Activated T-cell treated with anti-CD3 and anti-CD28 coated beads, Interleukin-2, amount 50 U/mL, for 72 hours (primary cell): Measurements from ENCODE around the gene C9orf50. TPM values are rescaled to one million over a fixed set of nuclear protein-coding genes. Genes with fewer than 3 reads are reported as not detected.

Experiments used
- ATAC-seq, 2 donors: fragments of 150-1000 bp; cut with Tn5 transposase; replicated peaks in 1 of 2; 2 replicates each; pipeline ENCODE4 v1.10.0; 2021; ENCODE audit warnings: moderate library complexity in 2 of 2, mild to moderate bottlenecking in 1 of 2
- DNase-seq, 2 donors: peaks; one replicate each; pipeline ENCODE4 v3.0.0; 2021 to 2022; ENCODE audit warnings: mixed read lengths in 1 of 2
- H3K27ac Mint-ChIP-seq: one replicate; pipeline ENCODE4 v1.8.0; 2022; ENCODE audit warnings: mild to moderate bottlenecking, moderate library complexity, mixed read lengths
- H3K27me3 Mint-ChIP-seq: one replicate; pipeline ENCODE4 v1.8.0; 2022; ENCODE audit warnings: low read depth, mixed read lengths
- H3K36me3 Mint-ChIP-seq, 2 donors: one replicate each; pipeline ENCODE4 v1.8.0; 2022; ENCODE audit warnings: mixed read lengths in 2 of 2, mild to moderate bottlenecking in 1 of 2; ENCODE audit not compliant: insufficient read depth in 2 of 2
- H3K4me1 Mint-ChIP-seq: one replicate; pipeline ENCODE4 v1.8.0; 2022; ENCODE audit warnings: low read depth, mixed read lengths
- H3K4me3 Mint-ChIP-seq, 2 donors: one replicate each; pipeline ENCODE4 v1.8.0; 2022; ENCODE audit warnings: mild to moderate bottlenecking in 2 of 2, mixed read lengths in 2 of 2, moderate library complexity in 2 of 2
- H3K9me3 Mint-ChIP-seq, 2 donors: one replicate each; pipeline ENCODE4 v1.8.0; 2022; ENCODE audit warnings: mixed read lengths in 2 of 2
- total RNA-seq, 2 donors: library from RNA; stranded (reverse); gene quantifications; one replicate each; pipeline ENCODE4 v1.2.3, GENCODE V29; 2022

Gene C9orf50
- total RNA-seq, 2 donors from 2014 or later: 0.31 TPM; not detected in 1

DNA sequence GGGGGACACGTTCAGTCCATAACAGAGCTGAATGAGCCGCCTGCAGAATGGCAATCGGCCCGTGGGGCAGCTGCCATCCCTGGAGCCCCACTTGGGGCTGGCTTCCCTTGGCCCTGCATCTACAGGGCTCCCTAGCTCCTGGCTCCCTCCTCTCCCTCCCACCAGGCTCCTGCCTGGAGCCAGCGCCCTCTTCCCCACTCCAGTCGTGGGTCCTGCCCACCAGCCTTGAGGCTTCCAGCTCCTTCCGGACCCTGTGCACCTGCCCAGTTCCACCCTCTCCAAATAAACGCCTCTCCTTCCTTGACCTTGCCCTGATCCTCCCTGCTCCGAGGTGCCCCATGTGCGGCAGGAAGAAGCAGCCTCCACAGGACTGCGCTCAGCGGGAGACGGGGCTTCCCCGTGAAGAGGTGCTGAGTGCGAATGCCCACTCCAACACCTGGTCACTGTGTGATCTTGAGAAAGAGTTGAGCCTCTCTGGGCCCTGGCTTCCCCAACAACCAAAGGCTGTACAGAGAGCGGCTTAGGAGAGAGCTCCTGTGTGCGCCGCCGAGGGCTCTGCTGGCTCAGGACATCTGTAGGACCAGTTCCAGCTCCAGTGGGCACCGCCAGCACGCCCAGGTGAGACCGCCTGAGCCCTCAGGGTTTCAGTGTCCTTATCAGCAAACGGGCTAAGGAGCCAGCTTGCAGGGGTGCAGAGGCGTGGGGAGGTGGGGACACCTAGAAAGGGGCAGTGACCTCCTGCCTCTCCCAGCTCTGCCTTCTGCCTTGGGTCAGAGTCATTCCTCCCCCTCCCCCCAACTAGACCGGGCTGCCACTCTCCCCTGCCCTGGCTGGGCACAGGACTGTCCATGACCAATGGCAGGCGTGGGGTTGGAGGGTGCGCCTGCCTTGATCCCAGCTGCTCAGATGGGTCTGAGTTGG, 12.1 kb downstream of the C9orf50 start:
- Mint-ChIP-seq H3K36me3 (no peaks in the 10 kb centered on the region), H3K9me3 (no peaks in the 10 kb centered on the region), H3K4me3 (peak overlapping the region; percentile 39 to 41), H3K27ac (no peak overlapping the region), H3K27me3 (no peaks in the 10 kb centered on the region), H3K4me1 (peaks cover 40% of the 10 kb centered on the region)
- ATAC-seq: no peak
- DNase-seq: no peak

DNA sequence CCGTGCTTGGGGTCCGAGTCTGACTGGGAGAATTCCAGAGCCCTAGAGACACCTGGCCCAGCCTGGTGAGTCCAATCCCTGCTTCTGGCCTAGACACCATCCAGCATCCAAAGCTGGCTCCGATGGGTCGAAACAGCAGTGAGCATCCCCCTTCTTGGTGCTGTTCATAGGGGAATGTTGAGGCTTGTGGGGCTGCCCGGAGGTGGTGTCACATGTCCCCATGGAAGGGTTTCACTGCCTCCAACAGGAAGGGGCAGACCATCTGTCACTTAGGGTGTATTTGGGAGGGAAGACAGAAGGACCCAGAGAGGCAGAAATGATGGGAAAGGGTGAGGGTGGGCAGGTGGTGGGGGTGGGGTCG, 13.9 kb downstream of the C9orf50 start:
- Mint-ChIP-seq H3K4me3 (peak overlapping the region; percentile 31 to 62), H3K4me1 (peaks cover 40% of the 10 kb centered on the region)
- no peak for DNase-seq

GRCh38 chr9:129606161-129607026, 14.5 kb downstream of the C9orf50 start:
- DNase-seq: no peak
- H3K4me3 Mint-ChIP-seq: no peak overlapping the region
- H3K36me3 Mint-ChIP-seq: no peaks in the 10 kb centered on the region
- no peaks in the 10 kb centered on the region for H3K27me3 Mint-ChIP-seq
- H3K9me3 Mint-ChIP-seq: no peaks in the 10 kb centered on the region
- peaks cover 40% of the 10 kb centered on the region for H3K4me1 Mint-ChIP-seq
- no peak for ATAC-seq
- H3K27ac Mint-ChIP-seq: no peak overlapping the region

More for the DNA sequence above, 13.9 kb downstream of the C9orf50 start:
- no peaks in the 10 kb centered on the region for H3K9me3 Mint-ChIP-seq
- H3K36me3 Mint-ChIP-seq: no peaks in the 10 kb centered on the region
- no peaks in the 10 kb centered on the region for H3K27me3 Mint-ChIP-seq
- no peak for ATAC-seq
- no peak overlapping the region for H3K27ac Mint-ChIP-seq

GRCh38 chr9:129604766-129605163, 16.1 kb downstream of the C9orf50 start:
- Mint-ChIP-seq H3K4me1 (peaks cover 29% of the 10 kb centered on the region), H3K36me3 (no peaks in the 10 kb centered on the region), H3K9me3 (no peaks in the 10 kb centered on the region), H3K27me3 (no peaks in the 10 kb centered on the region), H3K4me3 (no peak overlapping the region), H3K27ac (no peak overlapping the region)
- DNase-seq (no peak), ATAC-seq (no peak)

DNA sequence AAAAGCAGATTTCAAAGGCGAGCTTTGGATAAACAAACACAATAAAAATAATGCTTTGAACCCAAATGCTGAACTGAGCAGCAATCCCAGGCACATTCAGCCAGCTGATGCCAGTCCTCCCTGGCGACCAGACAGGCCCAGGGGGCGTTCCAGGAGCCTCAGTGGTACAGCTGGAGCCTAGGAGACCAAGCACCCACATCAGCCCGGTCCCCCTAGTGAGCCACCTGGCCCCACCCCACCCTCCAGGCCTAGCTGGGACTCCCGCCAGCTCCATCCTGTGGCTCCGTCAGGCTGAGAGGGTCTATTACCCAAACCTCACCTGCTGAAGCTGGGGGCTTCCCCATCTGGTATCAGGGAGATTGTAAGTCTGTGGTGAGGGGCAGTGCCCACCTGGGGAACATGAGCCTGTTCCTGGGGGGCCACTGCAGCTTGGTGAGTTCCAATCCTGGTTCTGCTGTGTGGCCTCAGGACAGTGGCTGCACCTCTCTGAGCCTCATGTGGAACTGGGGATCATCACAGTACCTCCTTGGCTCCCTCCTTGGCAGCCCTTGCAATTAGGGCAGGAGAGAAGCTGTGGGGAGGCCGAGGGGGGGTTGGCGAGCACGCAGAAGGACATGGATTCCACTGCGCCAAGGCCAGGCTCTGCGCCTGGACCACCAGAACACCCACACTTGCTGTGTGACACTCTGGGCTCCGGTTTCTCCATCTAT, 16.7 kb downstream of the C9orf50 start:
- ATAC-seq (no peak), DNase-seq (no peak)
- Mint-ChIP-seq H3K27me3 (no peaks in the 10 kb centered on the region), H3K4me3 (no peak overlapping the region), H3K4me1 (peaks cover 26% of the 10 kb centered on the region), H3K36me3 (no peaks in the 10 kb centered on the region), H3K9me3 (no peaks in the 10 kb centered on the region), H3K27ac (no peak overlapping the region)

DNA sequence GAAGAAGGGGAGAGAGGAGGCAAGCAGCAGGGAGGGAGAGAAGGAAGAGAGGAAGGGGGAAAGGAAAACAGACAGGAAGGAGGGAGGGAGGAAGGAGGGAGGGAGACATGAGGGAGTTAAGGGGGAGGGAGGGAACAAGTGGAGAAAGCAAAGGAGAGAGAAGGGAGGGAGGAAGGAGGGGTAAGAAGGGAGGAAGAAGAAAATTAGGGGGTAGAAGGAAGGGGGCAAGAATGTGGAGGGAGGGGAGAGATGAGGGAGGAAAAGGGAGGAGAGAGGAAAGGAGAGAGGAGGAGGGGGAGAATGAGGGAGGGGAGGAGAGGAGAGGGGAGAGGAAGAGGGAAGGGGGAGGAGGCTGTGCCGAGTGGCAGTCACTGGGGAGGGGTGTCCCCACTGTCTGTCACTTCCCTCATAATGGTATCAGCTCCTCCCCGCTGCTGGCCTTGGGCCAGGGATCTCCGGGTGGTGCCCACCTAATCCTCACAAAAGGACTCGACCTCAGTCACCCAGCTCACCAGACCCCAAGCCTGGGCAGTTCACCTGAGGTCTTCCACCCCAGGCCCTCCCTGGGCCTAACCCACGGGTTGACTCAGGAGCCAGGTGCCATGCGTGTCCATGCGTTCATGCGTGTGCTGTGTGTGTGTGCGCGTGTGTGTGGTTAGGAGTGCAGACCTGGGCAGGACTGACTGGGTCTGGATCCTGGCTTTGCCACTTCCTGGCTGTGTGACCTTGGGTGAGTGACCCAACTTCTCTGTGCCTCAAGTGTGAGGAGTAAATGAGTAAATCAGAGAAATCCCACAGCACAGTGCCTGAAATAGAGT, 18.1 kb downstream of the C9orf50 start:
- DNase-seq (no peak), ATAC-seq (peak in 1 of 2 donors; percentile 31)
- Mint-ChIP-seq H3K27ac (no peak overlapping the region), H3K9me3 (no peaks in the 10 kb centered on the region), H3K27me3 (no peaks in the 10 kb centered on the region), H3K4me1 (peaks cover 26% of the 10 kb centered on the region), H3K4me3 (no peak overlapping the region), H3K36me3 (no peaks in the 10 kb centered on the region)

DNA sequence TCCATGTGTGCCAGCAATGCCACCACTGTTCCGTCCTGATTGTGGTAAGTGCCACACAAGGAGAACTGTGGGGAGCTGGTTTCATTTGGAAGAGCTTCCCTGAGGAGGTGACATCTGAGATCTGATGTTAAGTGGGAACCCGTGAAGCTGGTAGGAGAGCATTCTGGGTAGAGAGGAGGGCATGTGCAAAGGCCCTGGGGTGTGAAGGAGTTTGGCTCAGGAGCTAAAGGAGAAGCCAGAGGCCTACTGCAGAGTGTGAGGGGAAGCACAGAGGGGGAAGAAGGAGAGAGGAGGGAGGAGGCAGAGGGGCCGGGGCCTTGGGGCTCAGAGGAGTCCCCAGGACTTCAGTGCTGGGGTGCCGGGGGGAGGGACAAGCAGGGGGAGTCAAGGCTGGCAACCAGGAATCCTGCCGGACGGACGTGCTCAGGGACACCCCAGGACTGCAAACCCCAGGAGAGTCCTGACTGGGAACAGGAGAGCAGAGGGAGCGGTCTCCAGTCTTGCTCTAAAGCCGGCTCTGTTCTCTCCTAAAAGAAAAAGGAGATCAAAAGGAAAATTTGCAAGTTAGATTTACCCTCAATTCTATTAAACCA, 19.7 kb downstream of the C9orf50 start:
- H3K4me3 Mint-ChIP-seq: no peak overlapping the region
- ATAC-seq: no peak
- no peak for DNase-seq
- no peak overlapping the region for H3K27ac Mint-ChIP-seq
- H3K9me3 Mint-ChIP-seq: no peaks in the 10 kb centered on the region
- no peaks in the 10 kb centered on the region for H3K36me3 Mint-ChIP-seq
- H3K4me1 Mint-ChIP-seq: peaks cover 17% of the 10 kb centered on the region
- peaks cover 2% of the 10 kb centered on the region for H3K27me3 Mint-ChIP-seq

- Mint-ChIP-seq H3K27me3 (peaks cover 15% of the 10 kb centered on the region), H3K9me3 (no peaks in the 10 kb centered on the region), H3K4me3 (peak overlapping the region; percentile 46 to 56), H3K27ac (peak overlapping the region; percentile 5), H3K4me1 (peaks cover 13% of the 10 kb centered on the region), H3K36me3 (no peaks in the 10 kb centered on the region)
- ATAC-seq: peak in 1 of 2 donors; percentile 14
- DNase-seq: no peak
Observed at GRCh38 chr9:129598089-129598596, 22.8 kb downstream of the C9orf50 start.

DNA sequence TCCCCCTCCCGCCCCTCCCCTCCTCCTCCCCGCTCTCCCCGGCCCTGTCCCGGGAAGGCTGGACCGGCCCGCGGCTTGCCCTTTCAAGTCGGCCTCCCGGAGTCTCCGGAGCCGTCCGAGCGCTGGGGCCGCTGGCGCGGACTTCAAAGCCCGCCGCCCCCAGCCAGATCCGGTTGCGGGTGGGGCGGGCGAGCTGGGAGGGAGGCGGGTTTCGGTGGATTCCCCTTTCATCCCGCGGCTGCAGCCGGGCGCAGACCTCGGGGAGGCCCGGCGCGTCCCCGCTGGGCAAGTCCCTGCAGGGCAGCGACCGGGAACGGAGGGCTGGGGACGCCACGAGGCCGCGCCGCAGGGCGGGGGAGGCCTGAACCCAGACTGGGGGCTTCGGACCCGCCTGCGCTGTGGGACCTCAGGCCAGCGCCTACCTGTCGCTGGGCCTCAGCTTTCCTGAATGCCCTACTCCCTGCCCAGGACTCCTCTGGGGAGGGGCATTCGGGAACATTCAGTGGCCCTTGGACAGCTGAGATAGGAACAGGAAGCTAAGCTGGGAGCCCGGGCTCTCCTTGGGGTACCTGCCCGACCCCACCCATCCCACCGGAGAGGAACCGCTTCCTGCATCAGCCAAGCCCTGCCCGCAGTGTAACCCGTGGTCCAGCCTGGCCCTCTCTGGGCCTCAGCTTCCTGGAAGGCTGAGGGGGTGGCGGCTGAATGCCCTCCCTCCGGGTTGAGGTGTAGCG, 23.4 kb downstream of the C9orf50 start:
- Mint-ChIP-seq H3K4me1 (peaks cover 13% of the 10 kb centered on the region), H3K36me3 (no peaks in the 10 kb centered on the region), H3K4me3 (peak overlapping the region; percentile 46 to 56), H3K27ac (peak overlapping the region; percentile 5), H3K9me3 (no peaks in the 10 kb centered on the region), H3K27me3 (peaks cover 15% of the 10 kb centered on the region)
- DNase-seq (peak; percentile 44 to 54), ATAC-seq (peak; percentile 70 to 71)

DNA sequence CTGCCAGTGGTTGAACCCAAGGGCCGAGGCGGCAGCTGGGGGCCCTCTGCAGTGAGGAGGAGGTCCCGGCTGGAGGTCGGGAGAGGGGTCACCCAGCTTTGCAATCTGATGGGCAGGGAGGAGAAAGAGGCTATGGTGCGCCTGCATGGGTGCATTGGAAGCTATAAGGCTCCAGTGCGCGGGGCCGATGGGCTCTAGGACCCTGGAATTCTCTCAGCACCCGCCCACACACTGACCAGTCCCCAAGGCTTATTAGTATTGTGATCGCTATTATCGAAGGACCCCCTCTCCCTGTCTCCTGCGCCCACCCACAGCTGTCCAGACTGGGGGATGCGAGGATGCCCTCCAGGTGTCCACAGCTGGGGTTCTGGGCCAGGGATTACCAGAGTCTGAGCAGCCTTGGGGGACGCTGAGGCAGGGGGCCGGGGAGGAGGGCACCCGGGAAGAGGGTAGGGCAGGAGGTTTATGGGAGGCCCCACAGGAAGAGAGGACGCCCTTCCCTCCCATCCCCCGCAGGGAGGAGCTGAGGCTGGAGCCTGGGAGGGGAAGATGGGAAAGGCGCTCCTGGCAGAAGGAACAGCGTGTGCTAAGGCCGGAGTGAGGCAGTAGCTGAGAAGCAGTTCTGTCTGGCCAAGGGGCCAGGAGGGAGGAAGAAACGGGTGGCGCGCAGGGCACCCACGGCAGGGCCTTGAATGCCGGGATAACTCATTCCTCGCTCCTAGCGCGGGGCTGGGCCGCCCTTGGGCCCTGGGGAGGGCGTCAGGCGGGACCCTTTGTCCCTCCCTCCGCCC, 24.2 kb downstream of the C9orf50 start:
- DNase-seq (no peak), ATAC-seq (peak; percentile 11 to 18)
- H3K36me3 Mint-ChIP-seq: no peaks in the 10 kb centered on the region
- H3K4me1 Mint-ChIP-seq: peaks cover 13% of the 10 kb centered on the region
- peaks cover 15% of the 10 kb centered on the region for H3K27me3 Mint-ChIP-seq
- H3K4me3 Mint-ChIP-seq: peak overlapping the region; percentile 23 to 63
- H3K9me3 Mint-ChIP-seq: no peaks in the 10 kb centered on the region
- H3K27ac Mint-ChIP-seq: no peak overlapping the region
